HUDEP-2 (cell line): ENCODE measurements around the gene CDKL4.
"Not testable (repeated sequence)": the region's sequence is repeated elsewhere in the genome, so short reads cannot be mapped to it uniquely, and the experiment has no call there.

ENCODE experiments used
- DNase-seq, 76 experiments: peaks; one replicate each; lab custom pipeline; 2025; ENCODE audit not compliant: unreplicated experiment in 76 of 76; lab: John Stamatoyannopoulos, UW

CDKL4 gene

GRCh38 chr2:39234754-39235153, 9.0 kb downstream of the CDKL4 start:
- no peak for DNase-seq

DNA sequence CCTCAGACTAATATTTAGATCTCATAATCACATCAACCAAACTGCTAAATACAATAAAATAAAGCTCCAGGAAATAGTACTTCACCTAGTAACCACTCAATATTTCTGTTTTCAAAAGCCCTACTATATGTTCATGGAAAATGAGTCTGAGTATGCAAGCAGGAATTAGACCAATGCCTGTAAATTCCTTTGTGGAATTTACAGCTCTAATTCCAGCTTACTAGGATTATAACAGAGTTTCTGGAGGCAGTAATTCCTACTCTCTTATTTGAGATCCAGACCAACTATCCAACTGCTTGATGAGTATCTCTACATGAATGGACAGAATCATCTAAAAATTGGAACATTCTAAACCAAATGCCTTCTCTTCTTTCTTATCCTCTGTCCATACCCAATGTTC, 11.6 kb downstream of the CDKL4 start:
- DNase-seq = no peak

- DNase-seq = peak in 11 of 76 experiments; percentile 2 to 54 (median 23)
These were observed 15.2 kb downstream of the CDKL4 start for GRCh38 chr2:39228413-39229209.

DNA sequence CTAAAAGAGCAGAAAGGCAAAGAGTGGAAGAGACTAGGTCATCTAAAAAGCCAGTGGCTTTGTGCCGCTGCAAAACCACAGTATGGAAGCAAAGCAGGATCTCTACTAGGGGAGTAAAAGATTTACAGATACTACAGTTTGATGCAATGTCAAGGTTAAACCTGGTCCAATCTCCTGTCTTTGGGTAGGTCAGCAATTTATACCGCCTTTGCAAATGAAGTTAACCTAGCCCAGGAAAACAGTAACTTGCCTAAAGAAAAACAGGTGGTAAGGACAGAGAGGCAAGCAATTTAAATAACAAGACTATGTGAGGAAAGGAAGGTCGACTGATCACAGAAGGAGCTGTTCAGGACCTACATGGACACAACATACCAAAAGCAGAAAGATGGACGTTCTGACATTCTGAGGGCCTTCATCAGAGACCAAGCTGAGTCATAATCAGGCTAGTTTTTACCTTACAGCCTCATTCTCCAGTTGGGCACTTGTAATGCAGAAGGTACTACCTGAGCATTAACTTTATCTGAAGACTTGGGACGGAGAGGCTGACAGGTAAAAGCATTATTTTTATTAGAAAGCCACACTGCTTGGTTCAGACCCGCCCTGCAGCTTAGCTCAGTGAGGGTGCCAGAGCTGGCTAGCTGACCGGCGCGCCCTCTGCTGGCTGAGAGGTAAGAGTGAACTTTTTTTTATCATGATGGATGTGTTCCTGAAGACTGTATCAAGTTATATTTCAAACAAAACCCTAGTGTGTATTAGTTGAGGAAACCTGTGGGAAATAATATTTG, 15.9 kb downstream of the CDKL4 start:
- peak in 68 of 76 experiments; percentile 12 to 82 (median 60) for DNase-seq

DNA sequence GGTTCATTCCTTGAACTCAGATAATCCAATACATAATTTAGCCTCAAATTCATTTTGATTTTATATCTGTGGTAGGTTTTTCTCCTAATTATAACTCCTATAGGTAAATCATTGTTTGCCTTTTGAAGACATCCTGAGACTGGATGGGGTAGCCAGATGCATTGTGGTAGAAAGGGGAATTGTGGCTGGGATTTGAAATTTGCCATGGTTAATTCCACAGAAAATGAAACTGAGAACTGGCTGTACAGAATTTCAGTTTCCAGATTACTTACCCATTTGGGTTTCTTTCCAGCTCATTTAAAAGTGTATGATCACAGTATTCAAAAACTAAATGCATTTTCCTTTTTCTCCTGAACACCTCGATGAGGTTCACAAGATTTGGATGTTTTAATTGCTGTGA, 18.2 kb downstream of the CDKL4 start:
- no peak for DNase-seq

DNA sequence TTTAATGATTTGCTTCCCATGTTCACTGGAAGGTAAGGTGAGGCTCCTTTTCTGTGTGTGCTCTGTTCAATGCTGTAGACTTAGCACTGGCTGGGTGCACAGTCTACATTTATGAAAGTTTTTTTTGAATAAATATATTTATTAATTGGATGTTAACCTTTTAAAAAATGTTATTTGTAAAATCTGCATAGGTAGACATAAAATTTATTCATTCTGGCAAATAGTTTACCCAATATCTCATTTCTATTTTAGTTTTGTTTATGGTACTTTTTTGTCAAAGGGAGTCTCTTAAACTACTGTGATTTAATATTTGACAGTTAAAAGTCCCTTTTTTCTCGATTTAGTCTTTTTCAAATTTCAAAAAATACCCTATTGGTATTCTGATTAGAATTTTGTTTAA, 19.9 kb downstream of the CDKL4 start:
- no peak for DNase-seq

- DNase-seq = no peak
These were observed 22.3 kb downstream of the CDKL4 start for GRCh38 chr2:39221459-39221858.

DNA sequence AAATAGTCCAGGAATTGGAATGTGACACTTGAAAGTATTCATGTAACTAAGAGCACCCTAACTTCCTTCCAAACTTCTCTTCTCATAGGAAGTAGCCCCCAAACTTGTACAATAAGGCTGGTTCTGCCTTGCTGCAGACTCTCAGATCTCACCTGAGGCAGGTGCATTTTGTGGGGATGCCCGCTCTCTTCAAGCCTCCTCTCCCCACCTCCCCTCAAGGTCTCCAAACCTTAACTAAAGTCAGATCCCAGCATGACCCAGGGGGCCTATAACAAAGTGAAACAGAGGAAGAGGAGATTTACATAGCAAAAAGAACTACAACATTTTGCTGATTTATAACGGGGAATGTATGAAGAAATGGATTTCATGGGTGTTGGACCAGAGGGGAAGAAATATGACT, 23.6 kb downstream of the CDKL4 start:
- DNase-seq = no peak

GRCh38 chr2:39218391-39218790, 25.4 kb downstream of the CDKL4 start:
- DNase-seq = no peak

DNA sequence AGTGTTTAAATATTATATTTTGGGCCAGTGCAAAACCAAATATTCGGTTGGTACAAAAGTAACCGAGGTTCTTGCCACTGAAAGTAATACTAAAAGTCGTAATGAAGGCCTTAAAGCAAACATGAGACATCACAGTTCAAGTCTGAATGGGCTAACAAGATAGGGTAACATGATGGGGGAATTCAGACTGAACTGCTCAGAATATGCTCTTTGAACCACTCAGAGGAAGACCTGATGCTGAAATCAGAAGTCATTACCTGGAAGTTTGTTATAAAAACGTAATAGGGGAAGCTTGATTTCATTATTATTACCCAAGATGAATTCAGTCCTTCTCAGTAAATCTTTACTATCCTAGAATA, 26.6 kb downstream of the CDKL4 start:
- DNase-seq = no peak

- DNase-seq = peak in 26 of 76 experiments; percentile 2 to 53 (median 14)
These were observed 27.2 kb downstream of the CDKL4 start for GRCh38 chr2:39216346-39217191.

DNA sequence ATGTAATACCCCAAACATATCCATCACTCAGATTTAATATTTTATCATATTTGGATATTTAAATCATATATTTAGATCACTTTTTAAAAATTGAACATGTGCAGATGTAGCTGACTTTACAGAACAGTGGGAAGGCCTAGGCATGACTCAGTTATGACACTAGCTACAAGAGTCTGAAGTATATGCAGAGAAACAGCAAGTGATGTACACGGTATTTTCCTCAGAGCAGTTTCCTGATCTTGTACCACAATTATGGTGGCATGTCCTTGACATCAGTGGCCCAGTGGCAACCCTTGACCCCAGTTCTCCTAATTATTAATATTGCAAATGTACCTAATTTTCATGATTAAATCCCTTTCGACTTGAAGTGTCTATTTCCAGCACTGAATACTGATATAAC, 28.2 kb downstream of the CDKL4 start:
- DNase-seq = no peak

GRCh38 chr2:39213015-39213414, 30.8 kb downstream of the CDKL4 start:
- no peak for DNase-seq

DNA sequence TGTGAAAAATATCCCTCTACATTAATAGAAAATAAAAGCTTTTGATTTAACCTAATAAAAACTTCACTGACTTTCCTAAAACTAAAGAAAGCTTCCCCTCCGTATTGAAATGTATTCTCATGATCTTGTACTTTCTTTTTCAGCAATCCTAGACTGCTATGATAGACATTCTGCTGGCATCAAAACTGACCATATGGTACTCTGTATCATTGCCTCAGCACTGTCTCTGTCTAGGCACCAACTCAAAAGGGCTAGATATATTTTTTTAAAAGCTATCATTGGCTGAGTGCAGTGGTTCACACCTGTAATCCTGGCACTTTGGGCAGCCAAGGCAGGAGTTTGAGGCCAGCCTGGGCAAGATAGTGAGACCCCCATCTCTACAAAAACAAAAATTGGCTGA, 32.9 kb downstream of the CDKL4 start:
- no peak for DNase-seq

DNA sequence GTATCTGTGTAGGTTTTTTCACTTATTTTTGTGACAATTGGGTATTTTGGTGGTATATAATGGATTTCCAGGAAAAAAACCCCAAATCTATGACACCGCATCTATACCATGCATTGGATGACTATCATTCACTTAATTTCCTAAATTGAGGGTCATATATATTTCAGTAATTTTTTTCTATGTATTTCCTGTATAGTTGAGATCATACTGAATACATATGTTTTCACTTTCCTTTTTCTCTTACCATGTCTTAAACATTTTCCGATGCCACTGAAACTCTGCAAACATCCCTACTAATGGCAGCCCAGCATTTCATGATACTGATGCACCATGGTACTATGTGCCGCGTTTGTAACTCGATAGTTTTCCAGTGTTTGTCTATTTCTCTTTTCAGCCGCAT, 40.4 kb downstream of the CDKL4 start:
- no peak for DNase-seq

DNA sequence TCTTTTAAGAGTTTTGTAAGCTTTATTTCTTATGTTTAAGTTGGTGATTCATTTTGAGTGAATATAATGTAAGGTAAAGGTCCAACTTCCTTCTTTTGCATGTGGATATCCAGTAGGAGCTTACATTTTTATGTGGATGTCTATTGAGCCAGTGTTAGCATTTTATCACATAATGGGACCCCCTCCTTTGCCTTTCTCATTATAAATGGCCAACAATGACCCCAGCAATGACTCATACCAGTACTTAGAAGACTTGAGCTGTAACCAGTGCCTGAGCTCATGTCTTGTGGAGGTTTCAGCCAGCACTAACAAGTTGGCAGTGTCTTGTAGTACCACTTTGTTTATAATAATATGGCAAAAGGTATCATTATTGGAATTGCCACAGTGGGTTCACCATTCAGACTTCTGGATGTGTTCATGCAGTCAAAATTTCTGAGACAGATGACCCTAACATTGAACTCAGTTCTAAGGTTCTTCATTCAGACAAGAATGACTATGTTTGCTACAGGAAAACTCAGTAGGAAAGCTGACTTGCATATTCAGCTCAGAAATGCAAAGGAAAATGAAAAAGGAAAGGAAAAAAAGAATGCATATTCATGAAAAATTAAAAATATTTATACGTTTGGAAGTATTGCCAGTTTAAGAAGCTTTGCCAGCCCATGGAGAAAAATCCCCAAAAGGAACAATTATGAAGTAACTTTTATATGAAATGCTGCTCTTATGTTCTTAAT, 41.0 kb downstream of the CDKL4 start:
- no peak for DNase-seq

- not testable (repeated sequence) for DNase-seq
These were observed 46.8 kb downstream of the CDKL4 start for GRCh38 chr2:39197003-39197402.

- DNase-seq = no peak
These were observed 49.1 kb downstream of the CDKL4 start for GRCh38 chr2:39194686-39195085.

GRCh38 chr2:39188960-39189494, 54.7 kb downstream of the CDKL4 start:
- no peak for DNase-seq

- no peak for DNase-seq
These were observed 60.1 kb downstream of the CDKL4 start for GRCh38 chr2:39183673-39184072.
